VCaP (cell line): ENCODE results near the gene CSTF1.
A peak's percentile ranks its signal among the peaks of the same experiment; 100 is the strongest.

Experiments used
- H3K27ac ChIP-seq: fragments of 450-650 bp; 2 replicates; pipeline ENCODE4 v1.5.1; 2017
- CTCF ChIP-seq: fragments of 450-650 bp; conservative IDR thresholded peaks from 2 replicates; pipeline ENCODE4 v1.5.1; 2017; ENCODE audit warnings: mild to moderate bottlenecking, moderate library complexity

The CSTF1 gene

GRCh38 chr20:56371977-56372376 lies 20.5 kb upstream of the CSTF1 start:
- H3K27ac ChIP-seq = no peak overlapping the region
- TF ChIP-seq CTCF = no peak

GRCh38 chr20:56372850-56373249 lies 19.6 kb upstream of the CSTF1 start:
- no peak overlapping the region for H3K27ac ChIP-seq
- TF ChIP-seq CTCF = no peak

- no peak overlapping the region for H3K27ac ChIP-seq
- TF ChIP-seq CTCF = no peak
Measured at GRCh38 chr20:56373942-56374341, 18.5 kb upstream of the CSTF1 start.

DNA sequence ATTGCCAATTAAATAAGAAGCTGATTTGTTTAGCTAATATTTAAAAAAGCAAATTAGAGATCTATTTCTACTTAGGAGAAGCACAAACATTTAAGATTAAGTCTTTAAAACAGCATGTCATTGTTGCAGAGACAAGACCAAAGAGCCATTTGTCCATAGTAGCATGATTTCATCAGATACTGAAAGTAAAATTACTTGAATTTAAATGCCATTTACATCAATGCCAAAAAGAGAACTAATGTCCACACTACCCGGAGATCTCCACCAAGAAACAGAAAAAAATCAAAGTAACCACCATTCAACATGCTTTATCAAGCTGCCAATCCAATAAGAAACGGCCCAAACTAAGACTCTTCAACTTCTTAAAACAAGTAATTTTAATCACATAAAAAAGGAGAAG lies 16.1 kb upstream of the CSTF1 start:
- TF ChIP-seq CTCF = no peak
- H3K27ac ChIP-seq = no peak overlapping the region; the same call in 1 of the 2 replicates

- no peak for TF ChIP-seq CTCF
- H3K27ac ChIP-seq = no peak overlapping the region
Measured at GRCh38 chr20:56378386-56378785, 14.1 kb upstream of the CSTF1 start.

DNA sequence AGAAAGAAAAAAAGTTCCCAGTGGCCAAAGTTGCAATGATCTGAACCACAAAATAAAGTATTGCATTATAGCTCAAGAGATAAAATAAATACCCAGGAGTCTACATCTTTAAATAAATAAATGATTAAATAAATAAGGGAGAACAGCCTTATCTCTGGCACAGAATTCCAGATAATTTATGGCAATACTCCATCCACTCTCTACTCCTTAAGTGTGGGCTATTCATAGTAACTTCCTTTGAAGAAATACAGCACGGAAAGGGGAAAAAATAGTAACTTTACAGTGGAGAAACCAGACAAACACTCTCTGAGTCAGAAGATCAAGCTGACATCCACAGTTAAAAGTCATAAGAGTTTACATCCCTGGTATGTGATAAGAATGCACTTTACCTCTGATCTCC lies 12.1 kb upstream of the CSTF1 start:
- peak overlapping the region; percentile 80 for H3K27ac ChIP-seq
- no peak for TF ChIP-seq CTCF

DNA sequence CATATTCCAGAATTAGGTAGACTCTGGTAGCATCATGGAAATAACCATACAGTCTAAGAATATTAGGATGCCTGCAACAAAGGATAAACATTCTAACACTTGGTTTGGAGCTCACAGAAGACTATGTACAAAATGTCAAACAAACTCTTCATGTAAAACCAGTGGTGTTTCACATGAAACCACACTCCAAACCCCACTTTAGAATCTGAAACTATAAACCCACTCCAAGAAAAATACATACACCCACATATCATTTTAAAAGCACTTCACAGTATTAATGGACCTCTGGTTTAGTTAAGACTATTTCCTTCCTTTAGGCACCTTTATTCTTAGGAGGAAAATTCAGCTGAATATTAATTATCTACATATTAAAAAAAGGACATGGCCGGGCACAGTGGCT lies 10.9 kb upstream of the CSTF1 start:
- peak overlapping the region; percentile 80 for H3K27ac ChIP-seq
- no peak for TF ChIP-seq CTCF

DNA sequence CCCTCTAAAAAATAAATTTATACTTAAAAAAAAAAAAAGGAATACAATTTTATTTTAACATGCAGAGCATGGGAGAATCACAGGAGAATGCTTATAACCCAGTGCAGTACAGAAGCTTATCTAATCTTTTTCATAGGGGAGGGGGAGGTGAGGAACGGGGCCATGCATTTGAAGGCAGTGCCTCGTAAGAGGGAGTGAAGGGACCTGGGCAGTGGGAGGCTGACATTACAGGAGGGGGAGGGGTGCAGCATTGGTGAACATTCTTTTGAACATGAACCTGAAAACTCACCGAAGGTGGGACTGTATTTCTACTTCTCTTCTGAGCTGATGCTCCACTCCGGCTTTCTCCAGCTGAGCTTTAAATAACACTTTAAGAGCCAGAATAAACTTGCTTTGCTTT lies 9.7 kb upstream of the CSTF1 start:
- peak overlapping the region; percentile 80 for H3K27ac ChIP-seq
- no peak for TF ChIP-seq CTCF
